K562 treated with DMSO at 1 percent for 48 hours (cell line): ENCODE results near the gene PELI3. TPM values are rescaled to one million over a fixed set of nuclear protein-coding genes. Genes with fewer than 3 reads are reported as not detected.

ENCODE experiments used
- total RNA-seq: library from RNA; unstranded; fragments of 300-600 nt; gene quantifications from 2 replicates; pipeline ENCODE4 v1.2.3, GENCODE V29; 2022; ENCODE audit warnings: low replicate concordance; ENCODE audit errors: extremely low read depth

Gene PELI3
- not detected in 2 replicates for total RNA-seq

GRCh38 chr11:66466225-66467033, at the start of gene PELI3:
Gene PELI3, plus strand, starts transcription at chr11:66466905. Its CDS starts 1,224 bp downstream, at chr11:66468129.

GRCh38 chr11:66420671-66421476, 45.8 kb upstream of the PELI3 start, which contains the start of gene NPAS4:
Gene NPAS4, plus strand, starts transcription at chr11:66421035. Its CDS starts 145 bp downstream, at chr11:66421180.

GRCh38 chr11:66438504-66439466, 27.9 kb upstream of the PELI3 start, which contains the start of gene MRPL11:
Gene MRPL11, minus strand, starts transcription at chr11:66438848. Its CDS starts 94 bp downstream, at chr11:66438754.

GRCh38 chr11:66480117-66480938, 13.6 kb downstream of the PELI3 start, which contains the start of gene DPP3:
Gene DPP3, plus strand, starts transcription at chr11:66480434. Its CDS starts 1,767 bp downstream, at chr11:66482201.

GRCh38 chr11:66510271-66510989, 43.7 kb downstream of the PELI3 start, which contains the start of gene BBS1:
Gene BBS1, plus strand, starts transcription at chr11:66510635. Its CDS starts 25 bp downstream, at chr11:66510660.

Other genes starting within 250 kb of the PELI3 start
- gene KLC2, start 209.2 kb upstream of the PELI3 start, total RNA-seq: not detected in 2 replicates
- gene RAB1B, start 198.3 kb upstream of the PELI3 start, total RNA-seq: 266 TPM in 1 of 2 replicates, not detected in the other
- gene CNIH2, start 188.7 kb upstream of the PELI3 start, total RNA-seq: not detected in 2 replicates
- not detected in 2 replicates for gene YIF1A, start 177.8 kb upstream of the PELI3 start, total RNA-seq
- not detected in 2 replicates for gene TMEM151A, start 175.0 kb upstream of the PELI3 start, total RNA-seq
- not detected in 2 replicates for gene CD248, start 149.9 kb upstream of the PELI3 start, total RNA-seq
- gene RIN1, start 130.5 kb upstream of the PELI3 start, total RNA-seq: not detected in 2 replicates
- not detected in 2 replicates for gene BRMS1, start 121.8 kb upstream of the PELI3 start, total RNA-seq
- not detected in 2 replicates for gene B4GAT1, start 119.3 kb upstream of the PELI3 start, total RNA-seq
- gene SLC29A2, start 95.1 kb upstream of the PELI3 start, total RNA-seq: not detected in 2 replicates
- gene NPAS4, start 45.9 kb upstream of the PELI3 start, total RNA-seq: not detected in 2 replicates
- not detected in 2 replicates for gene MRPL11, start 28.1 kb upstream of the PELI3 start, total RNA-seq
- gene DPP3, start 13.5 kb downstream of the PELI3 start, total RNA-seq: not detected in 2 replicates
- not detected in 2 replicates for gene BBS1, start 43.7 kb downstream of the PELI3 start, total RNA-seq
- not detected in 2 replicates for gene ZDHHC24, start 79.1 kb downstream of the PELI3 start, total RNA-seq
- gene ACTN3, start 80.0 kb downstream of the PELI3 start, total RNA-seq: not detected in 2 replicates
- not detected in 2 replicates for gene CTSF, start 101.7 kb downstream of the PELI3 start, total RNA-seq
- gene CCDC87, start 126.2 kb downstream of the PELI3 start, total RNA-seq: not detected in 2 replicates
- gene CCS, start 126.3 kb downstream of the PELI3 start, total RNA-seq: not detected in 2 replicates
- gene RBM14, start 149.7 kb downstream of the PELI3 start, total RNA-seq: not detected in 2 replicates
- not detected in 2 replicates for gene RBM4, start 171.8 kb downstream of the PELI3 start, total RNA-seq
- gene RBM4B, start 211.0 kb downstream of the PELI3 start, total RNA-seq: not detected in 2 replicates